ENCODE results near the gene CHST11. TPM values are rescaled to one million over a fixed set of nuclear protein-coding genes. Genes with fewer than 3 reads are reported as not detected.

The CHST11 gene
- polyA plus RNA-seq, 3 donors = 7.0 to 8.0 (median 7.5) TPM

GRCh38 chr12:104626069-104626837, 169.5 kb downstream of the CHST11 start:
- DNase-seq (ENCODE audit: extremely low read depth in 1 of 11, low read depth in 9 of 11, low spot score in 4 of 11) = no peak

- no peak for DNase-seq (ENCODE audit: extremely low read depth in 1 of 11, low read depth in 9 of 11, low spot score in 4 of 11)
Measured at GRCh38 chr12:104627231-104627989, 170.7 kb downstream of the CHST11 start.

- DNase-seq (ENCODE audit: extremely low read depth in 1 of 11, low read depth in 9 of 11, low spot score in 4 of 11) = no peak
Measured at GRCh38 chr12:104627990-104628830, 171.5 kb downstream of the CHST11 start.

GRCh38 chr12:104628831-104629135, 172.0 kb downstream of the CHST11 start:
- DNase-seq (ENCODE audit: extremely low read depth in 1 of 11, low read depth in 9 of 11, low spot score in 4 of 11) = no peak

- peak in 1 of 11 donors; percentile 18 for DNase-seq (ENCODE audit: extremely low read depth in 1 of 11, low read depth in 9 of 11, low spot score in 4 of 11)
Measured at GRCh38 chr12:104630230-104630670, 173.5 kb downstream of the CHST11 start.

DNA sequence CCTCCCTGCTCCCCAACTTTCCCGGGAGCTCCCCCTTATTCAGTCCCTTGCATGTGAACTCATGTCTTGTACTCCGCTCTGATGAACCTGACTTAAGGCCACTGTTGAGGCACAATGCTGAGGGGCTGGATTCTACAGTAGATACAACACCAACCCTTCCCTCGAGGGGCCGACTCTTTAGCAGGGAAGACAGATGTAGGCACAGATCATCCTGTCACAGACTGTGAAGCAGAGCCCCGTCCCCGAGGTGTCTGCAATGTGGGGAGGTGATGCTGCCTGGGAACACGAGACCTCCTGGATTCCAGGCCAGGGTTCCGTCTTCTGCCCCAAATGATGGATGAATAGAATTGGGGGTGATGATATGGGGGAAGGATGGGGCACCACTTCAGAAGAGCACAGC, 175.1 kb downstream of the CHST11 start:
- DNase-seq (ENCODE audit: extremely low read depth in 1 of 11, low read depth in 9 of 11, low spot score in 4 of 11) = no peak

DNA sequence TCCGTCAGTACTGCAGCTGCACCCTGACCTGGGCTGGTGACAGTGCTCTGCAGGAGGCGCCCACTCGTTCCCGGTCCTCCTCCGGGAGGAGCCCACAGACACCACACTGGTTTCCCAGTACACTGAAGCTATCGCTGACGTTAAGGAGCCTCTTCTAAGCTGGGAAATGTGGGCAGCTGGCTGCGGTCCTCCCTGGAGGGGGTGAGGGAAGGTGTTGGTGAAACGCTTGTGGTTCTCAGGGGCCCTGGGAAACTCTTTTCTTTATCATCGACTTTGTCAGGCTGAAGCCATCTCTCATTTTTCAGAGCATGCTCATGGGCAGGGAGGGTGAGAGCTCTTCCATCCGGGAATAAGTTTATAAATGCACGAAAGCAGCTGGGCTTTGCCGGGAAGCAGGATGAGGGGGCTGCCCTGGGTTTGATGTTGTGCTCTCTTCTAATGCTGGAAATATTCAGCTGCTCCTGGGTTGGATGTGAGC, 176.0 kb downstream of the CHST11 start:
- no peak for DNase-seq (ENCODE audit: extremely low read depth in 1 of 11, low read depth in 9 of 11, low spot score in 4 of 11)

DNA sequence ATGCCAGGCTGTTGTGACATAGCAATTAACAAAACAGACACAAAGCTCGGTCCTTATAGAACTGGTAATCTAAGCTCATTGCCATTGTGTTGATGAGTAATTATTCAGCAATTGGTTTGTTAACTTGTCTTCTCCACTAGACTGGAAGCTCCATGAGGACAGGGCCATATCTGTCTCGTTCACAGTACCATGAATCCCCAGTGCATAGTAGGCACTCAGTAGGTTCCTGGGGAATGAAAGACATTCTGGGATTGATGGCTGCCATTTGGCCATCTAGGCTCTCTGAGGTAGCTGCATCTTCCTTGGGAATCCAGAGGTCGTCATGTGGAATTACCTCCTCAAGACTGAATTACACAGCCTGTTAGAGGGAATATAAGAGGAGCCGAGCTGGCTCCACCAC, 177.3 kb downstream of the CHST11 start:
- no peak for DNase-seq (ENCODE audit: extremely low read depth in 1 of 11, low read depth in 9 of 11, low spot score in 4 of 11)

GRCh38 chr12:104634852-104635251, 178.1 kb downstream of the CHST11 start:
- DNase-seq (ENCODE audit: extremely low read depth in 1 of 11, low read depth in 9 of 11, low spot score in 4 of 11) = no peak

DNA sequence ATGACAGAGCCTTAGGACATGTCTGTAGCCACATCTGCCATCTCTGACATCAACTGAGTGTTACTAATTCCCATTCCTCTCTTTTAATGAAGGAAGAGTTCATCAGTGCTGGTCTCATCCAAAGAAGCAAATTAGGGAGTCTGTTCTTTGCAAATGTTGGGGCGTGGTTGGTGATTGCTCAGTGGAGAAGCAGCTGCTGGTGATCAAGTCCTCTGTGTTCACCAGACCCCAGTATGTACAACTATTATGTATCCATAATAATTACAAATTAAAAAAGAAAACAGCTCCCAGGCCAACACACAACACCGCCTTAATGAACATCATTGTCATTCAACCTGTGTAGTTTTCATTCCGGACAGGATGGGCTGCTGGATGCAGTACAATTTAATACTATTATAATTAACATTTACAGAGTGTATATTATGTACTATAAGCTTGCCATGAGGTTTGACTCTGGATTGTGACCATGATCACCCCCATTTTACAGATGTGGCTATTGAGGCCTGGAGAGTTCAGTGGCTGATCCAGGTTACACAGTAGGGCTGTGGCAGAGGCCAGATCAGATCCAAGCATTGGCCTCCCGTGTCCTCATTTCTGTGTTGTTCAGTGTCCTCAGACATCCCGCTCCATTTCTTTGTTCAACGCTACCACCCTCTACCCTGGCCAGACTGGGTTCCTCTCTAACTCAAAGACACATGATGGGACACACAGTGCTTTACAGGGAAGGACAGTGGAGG, 179.0 kb downstream of the CHST11 start:
- no peak for DNase-seq (ENCODE audit: extremely low read depth in 1 of 11, low read depth in 9 of 11, low spot score in 4 of 11)

- no peak for DNase-seq (ENCODE audit: extremely low read depth in 1 of 11, low read depth in 9 of 11, low spot score in 4 of 11)
Measured at GRCh38 chr12:104636496-104636895, 179.7 kb downstream of the CHST11 start.

DNA sequence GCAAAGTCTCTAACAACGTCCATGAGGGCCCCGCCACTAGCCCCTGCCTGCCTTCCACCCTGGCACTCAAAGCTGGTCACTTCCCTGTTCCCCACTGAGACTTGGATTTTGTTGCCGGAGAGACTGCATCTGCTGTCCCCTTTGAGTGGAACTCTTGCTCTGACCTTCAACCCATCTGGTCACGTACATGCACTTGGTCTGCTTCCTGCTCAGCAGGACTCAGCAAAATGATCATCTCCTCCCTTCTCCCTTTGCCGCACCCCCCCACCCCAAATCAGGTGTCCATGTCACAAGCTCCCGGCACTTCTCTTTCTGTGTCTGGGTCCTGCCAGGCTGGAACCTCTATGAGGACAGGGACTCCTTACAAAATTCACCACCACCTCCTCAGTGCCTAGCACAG, 180.9 kb downstream of the CHST11 start:
- DNase-seq (ENCODE audit: extremely low read depth in 1 of 11, low read depth in 9 of 11, low spot score in 4 of 11) = no peak

GRCh38 chr12:104638218-104638850, 181.6 kb downstream of the CHST11 start:
- no peak for DNase-seq (ENCODE audit: extremely low read depth in 1 of 11, low read depth in 9 of 11, low spot score in 4 of 11)

DNA sequence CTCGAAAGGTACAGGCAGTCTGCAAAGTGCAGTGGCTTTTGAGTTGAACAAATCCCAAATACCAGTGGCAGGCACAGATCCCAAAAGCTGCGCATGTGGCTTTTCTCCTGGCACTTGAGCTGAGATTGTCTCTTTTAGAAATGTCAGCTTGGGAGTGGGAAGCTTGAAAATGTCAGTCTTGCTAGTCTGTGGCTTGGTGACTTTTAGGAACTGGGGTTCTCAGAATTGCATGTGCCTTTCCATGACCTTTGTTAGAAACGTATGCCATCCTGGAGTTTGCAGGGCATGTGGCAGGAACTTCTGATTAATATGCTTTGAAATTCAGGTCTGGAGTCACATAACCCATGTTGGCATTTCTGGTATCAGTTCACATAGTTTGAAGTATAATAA, 182.1 kb downstream of the CHST11 start:
- DNase-seq (ENCODE audit: extremely low read depth in 1 of 11, low read depth in 9 of 11, low spot score in 4 of 11) = no peak

DNA sequence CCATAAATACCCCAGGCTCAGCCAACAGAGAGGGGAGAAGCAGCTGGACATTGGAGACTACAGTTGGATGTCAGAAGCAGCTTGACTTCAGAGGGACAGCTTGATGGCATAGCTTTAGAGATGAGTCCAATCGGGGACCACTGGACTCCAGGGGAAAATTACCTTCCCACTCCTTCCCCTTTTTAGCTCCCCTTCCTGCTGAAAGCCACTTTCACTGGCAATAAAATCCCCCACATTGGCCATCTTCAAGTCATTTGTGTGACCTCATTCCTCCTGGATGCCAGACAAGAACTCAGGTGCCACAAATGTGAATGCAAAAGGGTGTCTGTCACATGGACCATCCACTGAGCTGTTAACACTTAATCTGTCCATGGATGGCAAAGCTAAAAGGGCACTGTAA, 184.2 kb downstream of the CHST11 start:
- DNase-seq (ENCODE audit: extremely low read depth in 1 of 11, low read depth in 9 of 11, low spot score in 4 of 11) = no peak

GRCh38 chr12:104641862-104642261, 185.1 kb downstream of the CHST11 start:
- DNase-seq (ENCODE audit: extremely low read depth in 1 of 11, low read depth in 9 of 11, low spot score in 4 of 11) = no peak

DNA sequence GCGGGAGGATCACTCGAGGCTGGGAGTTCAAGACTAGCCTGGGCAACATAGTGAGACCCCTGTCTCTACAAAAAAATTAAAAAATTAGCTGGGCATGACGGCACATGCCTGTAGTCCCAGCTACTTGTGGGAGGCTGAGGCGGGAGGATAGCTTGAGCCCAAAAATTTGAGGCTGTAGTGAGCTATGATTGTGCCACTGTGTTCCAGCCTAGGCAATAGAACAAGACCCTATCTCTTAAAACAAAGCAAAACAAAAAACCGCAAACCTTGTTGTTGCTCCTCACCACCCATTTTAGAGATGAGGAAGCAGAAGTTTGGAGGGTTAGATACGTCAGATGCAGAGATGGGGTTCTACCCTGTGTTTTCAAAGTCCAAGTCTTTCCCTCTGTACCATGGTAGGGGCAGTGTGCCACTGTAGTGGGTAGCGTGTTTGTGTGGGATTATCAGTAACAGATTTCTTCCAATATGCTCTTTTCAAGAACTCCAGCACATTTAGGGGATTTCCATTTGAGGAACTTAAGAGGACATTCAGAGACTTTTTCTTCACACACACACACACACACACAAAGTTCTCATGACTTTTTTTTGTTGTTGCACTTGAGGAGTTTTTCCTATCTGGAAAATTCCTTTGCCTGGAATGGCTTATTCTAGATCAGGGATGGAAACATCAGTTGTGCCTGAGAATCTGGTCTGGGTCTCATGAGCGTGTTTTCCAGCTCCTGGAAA, 186.5 kb downstream of the CHST11 start:
- DNase-seq (ENCODE audit: extremely low read depth in 1 of 11, low read depth in 9 of 11, low spot score in 4 of 11) = no peak
